GM12878 (cell line): ENCODE measurements around the gene CDH2. TPM values are rescaled to one million over a fixed set of nuclear protein-coding genes. Genes with fewer than 3 reads are reported as not detected.

Source experiments
- ATAC-seq: fragments of 200-7000 bp; cut with Tn5 transposase; 3 replicates; pipeline ENCODE4 v1.9.1; 2020; ENCODE audit warnings: mild to moderate bottlenecking, moderate library complexity
- BruUV-seq: library from RNA; stranded (reverse); fragments of 400-500 nt; replicated peaks from 2 replicates; lab custom pipeline; 2021; lab: Mats Ljungman, UMichigan
- CTCF ChIA-PET: fragments of 300-600 bp; sonication (Branson Sonifier 250); formaldehyde crosslinking; extraction: SDS; loops from one replicate; lab custom pipeline; 2021; ENCODE audit warnings: inconsistent platforms; lab: Yijun Ruan, JAX
- POLR2A ChIA-PET: fragments of 350-600 bp; formaldehyde crosslinking; extraction: SDS; loops from one replicate; lab custom pipeline; 2021; ENCODE audit warnings: inconsistent platforms; lab: Charles Lee
- RAD21 ChIA-PET: fragments of 300-600 bp; sonication (Branson Sonifier 250); formaldehyde crosslinking; loops from one replicate; lab custom pipeline; 2023; ENCODE audit warnings: antibody characterized with exemption; ENCODE audit not compliant: unreplicated experiment; lab: Charles Lee
- SMC1A ChIA-PET: fragments of 300-600 bp; sonication (Branson Sonifier 250); formaldehyde crosslinking; loops from one replicate; lab custom pipeline; 2023; ENCODE audit not compliant: unreplicated experiment, uncharacterized antibody; lab: Charles Lee
- DNase-seq: peaks from one replicate; pipeline ENCODE4 v3.0.0-alpha.2; 2011; ENCODE audit warnings: low read depth, low spot score
- FAIRE-seq: peaks from 3 replicates; lab custom pipeline; 2011; peaks lifted over from hg19 to GRCh38; lab: Jason Lieb, UNC
- H2AFZ ChIP-seq: 2 replicates; pipeline ENCODE4 v1.6.0; 2011; ENCODE audit warnings: low read depth, low read length, control low read depth; ENCODE audit not compliant: control insufficient read depth
- H3K27ac ChIP-seq: 2 replicates; pipeline ENCODE4 v1.5.1; 2011; ENCODE audit warnings: control low read depth; ENCODE audit not compliant: control insufficient read depth, insufficient read depth
- H3K27me3 ChIP-seq, 2 experiments: replicated peaks in 1 of 2; 2 replicates each; pipeline versions ENCODE4 v1.6.0 to v1.6.1; 2011; ENCODE audit warnings: low read length in 1 of 2; ENCODE audit not compliant: control insufficient read depth in 2 of 2, insufficient read depth in 2 of 2
- H3K36me3 ChIP-seq, 2 experiments: 2 replicates each; pipeline ENCODE4 v1.5.1; 2011; ENCODE audit warnings: low read length in 1 of 2; ENCODE audit not compliant: control insufficient read depth in 2 of 2, insufficient read depth in 2 of 2
- H3K4me1 ChIP-seq: 2 replicates; pipeline ENCODE4 v1.6.1; 2011; ENCODE audit warnings: mild to moderate bottlenecking, low read length, moderate library complexity, mixed read lengths; ENCODE audit not compliant: control insufficient read depth, insufficient read depth
- H3K4me2 ChIP-seq: 2 replicates; pipeline ENCODE4 v1.6.0; 2011; ENCODE audit warnings: control low read depth; ENCODE audit not compliant: control insufficient read depth, insufficient read depth
- H3K4me3 ChIP-seq: fragments of 200-600 bp; sonication (generic); 2 replicates; pipeline ENCODE4 v1.5.1; 2016
- H3K79me2 ChIP-seq: 2 replicates; pipeline ENCODE4 v1.6.0; 2011; ENCODE audit warnings: low read length; ENCODE audit not compliant: control insufficient read depth, insufficient read depth
- H3K9ac ChIP-seq: 2 replicates; pipeline ENCODE4 v1.8.0; 2011; ENCODE audit warnings: low read length, control low read depth, mixed read lengths; ENCODE audit not compliant: control insufficient read depth, insufficient read depth
- H3K9me3 ChIP-seq: replicated peaks from 3 replicates; pipeline ENCODE4 v1.5.1; 2011; ENCODE audit warnings: mild to moderate bottlenecking, low read length; ENCODE audit not compliant: control insufficient read depth, insufficient read depth
- H4K20me1 ChIP-seq: 2 replicates; pipeline ENCODE4 v1.6.0; 2011; ENCODE audit not compliant: control insufficient read depth, insufficient read depth
- IRF5 ChIP-seq: fragments of 450-650 bp; IDR thresholded peaks from 2 replicates; pipeline ENCODE4 v1.6.1; 2017; ENCODE audit warnings: borderline replicate concordance
- JUND ChIP-seq: IDR thresholded peaks from 2 replicates; pipeline ENCODE4 v1.6.1; 2012; ENCODE audit warnings: low read depth, mild to moderate bottlenecking, low read length, improper control_type of control experiment, moderate library complexity
- KDM1A ChIP-seq: fragments of 200-600 bp; sonication (generic); IDR thresholded peaks from 2 replicates; pipeline ENCODE4 v1.6.1; 2016; ENCODE audit warnings: borderline replicate concordance
- MTA3 ChIP-seq: IDR thresholded peaks from 2 replicates; pipeline ENCODE4 v1.6.1; 2012; ENCODE audit warnings: low read length, inconsistent platforms, borderline replicate concordance
- NFYB ChIP-seq: IDR thresholded peaks from 2 replicates; pipeline ENCODE4 v1.6.1; 2011; ENCODE audit warnings: low read depth, mild to moderate bottlenecking, low read length, improper control_type of control experiment, moderate library complexity; ENCODE audit not compliant: insufficient read depth
- REST ChIP-seq: IDR thresholded peaks from 2 replicates; pipeline ENCODE4 v1.6.1; 2012; ENCODE audit warnings: mild to moderate bottlenecking, low read depth, low read length
- SIX5 ChIP-seq: IDR thresholded peaks from 2 replicates; pipeline ENCODE4 v1.6.1; 2011; ENCODE audit warnings: mild to moderate bottlenecking, low read depth, low read length, moderate library complexity; ENCODE audit not compliant: severe bottlenecking
- ZNF207 ChIP-seq: fragments of 450-650 bp; IDR thresholded peaks from 2 replicates; pipeline ENCODE4 v1.6.1; 2014; ENCODE audit warnings: antibody characterized with exemption, mild to moderate bottlenecking, borderline replicate concordance
- WGBS: methylation state at CpG from one replicate; pipeline ENCODE4 v1.1.6; 2016; ENCODE audit warnings: low lambda C conversion rate; ENCODE audit not compliant: insufficient replicate concordance, insufficient coverage; ENCODE audit errors: missing lambda C conversion rate; 5-methylcytosine and 5-hydroxymethylcytosine counted together
- in situ Hi-C: fragments of 300-500 bp; cut with MboI; formaldehyde crosslinking; loops from 9 replicates; pipeline ENCODE4 v1.14.3; 2018; ENCODE audit warnings: mixed read lengths
- intact Hi-C: fragments of 100-400 bp; cut with micrococcal nuclease; formaldehyde crosslinking; loops from one replicate; pipeline ENCODE4 v1.14.2; 2022; ENCODE audit not compliant: unreplicated experiment
- polyA plus RNA-seq, 11 experiments: library from polyadenylated mRNA; depleted of rRNA in 4 of 11; unstranded in 6 of 11; stranded (reverse) in 5 of 11; fragments of >200 nt; fragmentation: Nextera tagmentation in 4 of 11; fragmentation: Illumina TruSeq in 1 of 11; extraction: Ambion mirVana in 4 of 11; extraction: Trizol in 1 of 11; gene quantifications; 1 replicate in 1 of 11; 2 replicates in 10 of 11; pipeline versions ENCODE4 v1.2.1 to v1.2.3, GENCODE V29; 2011 to 2016; ENCODE audit warnings: inconsistent platforms in 2 of 11, missing spikeins in 2 of 11, low read depth in 1 of 11
- total RNA-seq, 4 experiments: library from RNA; depleted of rRNA in 3 of 4; stranded (reverse); fragments of >200 nt in 3 of 4; fragmentation: Illumina TruSeq in 1 of 4; extraction: Trizol in 1 of 4; gene quantifications; 2 replicates each; pipeline versions ENCODE4 v1.2.1 to v1.2.3, GENCODE V29; 2013 to 2021

Gene CDH2
- total and polyA plus RNA-seq, 10 of the 15 experiments (the other 5 are each of a cell fraction or from before 2014, with no cell fraction given): 0.01 to 0.25 (median 0.06) TPM; not detected in 4

- no peaks in the 10 kb centered on the region for H4K20me1 ChIP-seq
- ChIA-PET SMC1A (no interaction called here), POLR2A (no interaction called here), CTCF (no interaction called here), RAD21 (no interaction called here)
- no peak for FAIRE-seq
- H3K4me3 ChIP-seq: no peak overlapping the region
- intact Hi-C loops (no loop called here), in situ Hi-C loops (no loop called here)
- TF ChIP-seq SIX5 (no peak), REST (no peak), ZNF207 (no peak), IRF5 (no peak), MTA3 (no peak), NFYB (no peak), JUND (no peak), KDM1A (no peak)
- H3K9ac ChIP-seq: no peak overlapping the region
- no peak for DNase-seq
- BruUV-seq: no TSS peak
- WGBS: 36% methylated on average over 3 of the region's 3 CpGs
- no peak overlapping the region for H2AFZ ChIP-seq
- no peaks in the 10 kb centered on the region for H3K79me2 ChIP-seq
- no peaks in the 10 kb centered on the region for H3K36me3 ChIP-seq
- H3K27me3 ChIP-seq: no peaks in the 10 kb centered on the region
- H3K4me2 ChIP-seq: no peak overlapping the region
- no peak overlapping the region for H3K27ac ChIP-seq
- ATAC-seq: no peak
- no peaks in the 10 kb centered on the region for H3K4me1 ChIP-seq
- no peaks in the 10 kb centered on the region for H3K9me3 ChIP-seq
Measured at GRCh38 chr18:28088477-28088876, 88.5 kb downstream of the CDH2 start.
